ENCODE data around the gene TMEM164.

TMEM164 gene

DNA sequence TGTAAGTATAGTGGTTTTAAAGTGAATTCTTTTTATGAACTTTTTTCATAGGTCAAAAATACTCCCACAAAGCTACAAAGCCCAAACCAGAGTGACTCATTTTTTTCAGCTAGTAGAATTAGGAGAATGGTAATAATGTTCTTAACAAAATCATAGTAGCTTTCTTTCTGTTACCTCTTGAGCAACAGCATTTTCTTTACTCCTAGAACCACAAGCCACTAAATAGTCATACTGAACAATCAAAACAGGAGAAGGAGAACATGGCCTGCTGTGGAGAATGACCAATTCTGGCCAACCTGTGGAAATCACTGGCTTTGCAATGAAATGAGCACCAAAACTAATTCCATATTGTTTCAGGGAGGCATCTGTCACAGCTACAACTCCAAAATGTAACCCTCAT, 202.1 kb downstream of the TMEM164 start:
- H3K4me2 ChIP-seq (ENCODE audit: low read depth, low read length) = no peak overlapping the region
- no peaks in the 10 kb centered on the region for H3K36me3 ChIP-seq (replicated peaks; ENCODE audit: insufficient read depth, low read length)
- H4K20me1 ChIP-seq (ENCODE audit: insufficient read depth, low read length) = no peaks in the 10 kb centered on the region
- DNase-seq = no peak
- no peak overlapping the region for H3K9ac ChIP-seq (ENCODE audit: low read length)
- no peak overlapping the region for H3K4me3 ChIP-seq (ENCODE audit: low read length)
- H3K79me2 ChIP-seq (ENCODE audit: low read length) = no peaks in the 10 kb centered on the region
- H3K4me1 ChIP-seq (ENCODE audit: low read length) = no peaks in the 10 kb centered on the region
- H3K9me2 ChIP-seq (replicated peaks; ENCODE audit: insufficient read depth, low read length) = no peaks in the 10 kb centered on the region
- TF ChIP-seq EZH2phosphoT487 (IDR thresholded peaks at IDR 0.05; ENCODE audit: low read length) = no peak
- no peak for TF ChIP-seq EZH2 (optimal IDR thresholded peaks at IDR 0.05; ENCODE audit: low read depth, low read length)
- TF ChIP-seq, protein P1, sequence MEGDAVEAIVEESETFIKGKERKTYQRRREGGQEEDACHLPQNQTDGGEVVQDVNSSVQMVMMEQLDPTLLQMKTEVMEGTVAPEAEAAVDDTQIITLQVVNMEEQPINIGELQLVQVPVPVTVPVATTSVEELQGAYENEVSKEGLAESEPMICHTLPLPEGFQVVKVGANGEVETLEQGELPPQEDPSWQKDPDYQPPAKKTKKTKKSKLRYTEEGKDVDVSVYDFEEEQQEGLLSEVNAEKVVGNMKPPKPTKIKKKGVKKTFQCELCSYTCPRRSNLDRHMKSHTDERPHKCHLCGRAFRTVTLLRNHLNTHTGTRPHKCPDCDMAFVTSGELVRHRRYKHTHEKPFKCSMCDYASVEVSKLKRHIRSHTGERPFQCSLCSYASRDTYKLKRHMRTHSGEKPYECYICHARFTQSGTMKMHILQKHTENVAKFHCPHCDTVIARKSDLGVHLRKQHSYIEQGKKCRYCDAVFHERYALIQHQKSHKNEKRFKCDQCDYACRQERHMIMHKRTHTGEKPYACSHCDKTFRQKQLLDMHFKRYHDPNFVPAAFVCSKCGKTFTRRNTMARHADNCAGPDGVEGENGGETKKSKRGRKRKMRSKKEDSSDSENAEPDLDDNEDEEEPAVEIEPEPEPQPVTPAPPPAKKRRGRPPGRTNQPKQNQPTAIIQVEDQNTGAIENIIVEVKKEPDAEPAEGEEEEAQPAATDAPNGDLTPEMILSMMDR (IDR thresholded peaks at IDR 0.05; ENCODE audit: low read length) = no peak
- no peaks in the 10 kb centered on the region for H3F3A ChIP-seq (ENCODE audit: insufficient read depth, low read length)
- H3K27me3 ChIP-seq (replicated peaks; ENCODE audit: insufficient read depth, low read length) = no peaks in the 10 kb centered on the region
- no peaks in the 10 kb centered on the region for H3K9me3 ChIP-seq (replicated peaks; ENCODE audit: insufficient read depth, low read length)
- no peak overlapping the region for H3K27ac ChIP-seq (ENCODE audit: low read length)
- H2AFZ ChIP-seq (ENCODE audit: low read length) = no peak overlapping the region

DNA sequence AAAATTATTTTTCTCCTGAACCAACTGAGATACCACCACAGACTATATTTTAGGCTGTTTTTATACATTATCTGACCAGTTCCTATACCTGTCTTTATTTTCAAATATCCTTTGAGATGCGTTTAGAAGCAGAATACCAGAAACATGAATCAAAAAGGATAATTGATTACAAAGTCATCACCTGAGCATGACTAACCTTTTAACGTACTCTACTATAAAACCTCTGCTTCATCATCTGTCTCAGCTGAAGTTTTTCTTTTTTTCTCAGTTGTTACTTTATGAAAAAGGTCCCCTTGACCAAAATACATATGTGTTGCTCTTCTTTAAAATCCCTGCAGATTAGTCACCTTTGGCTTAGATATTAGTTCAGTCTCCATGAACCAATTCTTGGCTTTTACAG, 205.2 kb downstream of the TMEM164 start:
- no peaks in the 10 kb centered on the region for H4K20me1 ChIP-seq (ENCODE audit: insufficient read depth, low read length)

DNA sequence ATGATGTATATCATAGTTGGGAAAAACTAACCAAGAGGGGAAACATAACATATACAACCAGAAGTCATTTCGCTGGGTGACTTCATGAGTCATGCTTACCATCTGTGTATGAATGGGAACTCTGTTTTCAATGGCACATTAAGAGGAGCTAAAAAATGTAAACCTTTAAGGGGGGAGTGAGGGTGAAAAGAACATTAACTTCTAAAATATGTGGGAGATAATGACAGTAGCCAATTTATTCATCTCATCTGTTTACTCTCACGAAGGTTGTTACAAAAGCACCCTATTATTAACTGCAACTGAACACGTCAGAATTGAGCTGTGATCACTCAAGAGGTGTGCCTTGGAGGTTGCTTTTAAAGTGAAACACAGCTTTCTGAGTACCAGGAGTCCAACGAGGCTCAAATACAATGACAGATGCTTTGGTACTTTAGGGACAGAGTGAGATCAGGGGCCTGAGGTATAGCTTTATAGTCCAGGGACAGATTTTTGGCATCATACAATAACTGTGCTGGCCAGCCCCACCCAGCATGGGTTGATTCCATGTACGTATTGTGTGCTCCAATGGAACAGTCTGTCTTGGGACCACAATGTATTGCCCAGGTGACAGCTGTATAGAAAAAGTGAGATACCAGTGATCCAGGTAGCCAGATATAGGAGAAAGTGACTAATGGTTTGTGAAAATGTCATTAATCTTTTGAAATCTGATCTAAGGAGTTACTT, 207.7 kb downstream of the TMEM164 start:
- Histone ChIP-seq H3K27me3 (replicated peaks; ENCODE audit: insufficient read depth, low read length) (no peaks in the 10 kb centered on the region), H3K4me1 (ENCODE audit: low read length) (no peaks in the 10 kb centered on the region), H3K9ac (ENCODE audit: low read length) (no peak overlapping the region), H2AFZ (ENCODE audit: low read length) (no peak overlapping the region), H3K4me2 (ENCODE audit: low read depth, low read length) (no peak overlapping the region), H3F3A (ENCODE audit: insufficient read depth, low read length) (no peaks in the 10 kb centered on the region), H3K9me3 (replicated peaks; ENCODE audit: insufficient read depth, low read length) (no peaks in the 10 kb centered on the region), H4K20me1 (ENCODE audit: insufficient read depth, low read length) (no peaks in the 10 kb centered on the region), H3K27ac (ENCODE audit: low read length) (no peak overlapping the region), H3K79me2 (ENCODE audit: low read length) (no peaks in the 10 kb centered on the region), H3K4me3 (ENCODE audit: low read length) (no peak overlapping the region), H3K9me2 (replicated peaks; ENCODE audit: insufficient read depth, low read length) (no peaks in the 10 kb centered on the region), H3K36me3 (replicated peaks; ENCODE audit: insufficient read depth, low read length) (no peaks in the 10 kb centered on the region)
- DNase-seq = no peak
- TF ChIP-seq EZH2phosphoT487 (IDR thresholded peaks at IDR 0.05; ENCODE audit: low read length) = no peak
- TF ChIP-seq, protein P1 (IDR thresholded peaks at IDR 0.05; ENCODE audit: low read length) = no peak
- TF ChIP-seq EZH2 (optimal IDR thresholded peaks at IDR 0.05; ENCODE audit: low read depth, low read length) = no peak

More for the DNA sequence above, 205.2 kb downstream of the TMEM164 start:
- no peak overlapping the region for H3K4me2 ChIP-seq (ENCODE audit: low read depth, low read length)
- H3K79me2 ChIP-seq (ENCODE audit: low read length) = no peaks in the 10 kb centered on the region
- H3K27ac ChIP-seq (ENCODE audit: low read length) = no peak overlapping the region
- H3F3A ChIP-seq (ENCODE audit: insufficient read depth, low read length) = no peaks in the 10 kb centered on the region
- no peaks in the 10 kb centered on the region for H3K9me2 ChIP-seq (replicated peaks; ENCODE audit: insufficient read depth, low read length)
- H3K4me1 ChIP-seq (ENCODE audit: low read length) = no peaks in the 10 kb centered on the region
- no peak overlapping the region for H3K4me3 ChIP-seq (ENCODE audit: low read length)
- H3K27me3 ChIP-seq (replicated peaks; ENCODE audit: insufficient read depth, low read length) = no peaks in the 10 kb centered on the region
- no peak overlapping the region for H2AFZ ChIP-seq (ENCODE audit: low read length)
- no peak overlapping the region for H3K9ac ChIP-seq (ENCODE audit: low read length)
- TF ChIP-seq EZH2 (optimal IDR thresholded peaks at IDR 0.05; ENCODE audit: low read depth, low read length) = no peak
- no peak for TF ChIP-seq EZH2phosphoT487 (IDR thresholded peaks at IDR 0.05; ENCODE audit: low read length)
- TF ChIP-seq, protein P1 (IDR thresholded peaks at IDR 0.05; ENCODE audit: low read length) = no peak
- H3K36me3 ChIP-seq (replicated peaks; ENCODE audit: insufficient read depth, low read length) = no peaks in the 10 kb centered on the region
- no peak for DNase-seq
- no peaks in the 10 kb centered on the region for H3K9me3 ChIP-seq (replicated peaks; ENCODE audit: insufficient read depth, low read length)

Data from MM.1S (cell line).